Thyroid gland (tissue), 4 donors: ENCODE data around the gene ELF3.

Source experiments
- CTCF ChIP-seq, 6 experiments: fragments of 200-600 bp in 3 of 6; fragments of 450-650 bp in 3 of 6; sonication (generic) in 3 of 6; IDR thresholded peaks; one replicate each; pipeline ENCODE4 v1.5.1; 2016 to 2019; ENCODE audit warnings: antibody characterized with exemption in 6 of 6, mild to moderate bottlenecking in 2 of 6, inconsistent platforms in 1 of 6, moderate library complexity in 1 of 6
- POLR2A ChIP-seq, 2 donors: fragments of 450-650 bp; IDR thresholded peaks; one replicate each; pipeline ENCODE4 v1.6.1; 2017; ENCODE audit warnings: antibody characterized with exemption in 2 of 2, mild to moderate bottlenecking in 2 of 2, moderate library complexity in 1 of 2

- peak in 1 of 2 donors; percentile 88 for TF ChIP-seq POLR2A (IDR thresholded peaks at IDR 0.05)
- peak in 5 of 6 experiments; percentile 13 to 43 (median 29) for TF ChIP-seq CTCF (IDR thresholded peaks at IDR 0.05)
Measured at GRCh38 chr1:201982623-201983379, 27.6 kb upstream of the ELF3 start, which contains the start of gene RNPEP.
